ENCODE data around the gene LRRC4C. TPM values are rescaled to one million over a fixed set of nuclear protein-coding genes. Genes with fewer than 3 reads are reported as not detected.

Gene LRRC4C
- total RNA-seq, 1 donor from 2014 or later, result 0.64 TPM

- no peak for DNase-seq
- H3K27ac Mint-ChIP-seq (ENCODE audit: unreplicated experiment), result no peak overlapping the region
- H3K9me3 Mint-ChIP-seq (ENCODE audit: unreplicated experiment), result no peaks in the 10 kb centered on the region
- TF ChIP-seq CTCF (IDR thresholded peaks at IDR 0.05; ENCODE audit: partially characterized antibody, unreplicated experiment), result peak; percentile 39
- no peak overlapping the region for H3K4me3 Mint-ChIP-seq (ENCODE audit: unreplicated experiment)
- no peaks in the 10 kb centered on the region for H3K27me3 Mint-ChIP-seq (ENCODE audit: unreplicated experiment)
- no peaks in the 10 kb centered on the region for H3K36me3 Mint-ChIP-seq (ENCODE audit: unreplicated experiment)
- no peaks in the 10 kb centered on the region for H3K4me1 Mint-ChIP-seq (ENCODE audit: low read depth, unreplicated experiment)
Measured at GRCh38 chr11:40125054-40125453, 1334.4 kb downstream of the LRRC4C start.

GRCh38 chr11:40119661-40120060, 1339.8 kb downstream of the LRRC4C start:
- Mint-ChIP-seq H3K27ac (ENCODE audit: unreplicated experiment) (no peak overlapping the region), H3K36me3 (ENCODE audit: unreplicated experiment) (no peaks in the 10 kb centered on the region), H3K4me3 (ENCODE audit: unreplicated experiment) (no peak overlapping the region), H3K27me3 (ENCODE audit: unreplicated experiment) (peaks cover 2% of the 10 kb centered on the region), H3K4me1 (ENCODE audit: low read depth, unreplicated experiment) (no peaks in the 10 kb centered on the region), H3K9me3 (ENCODE audit: unreplicated experiment) (no peaks in the 10 kb centered on the region)
- no peak for DNase-seq
- TF ChIP-seq CTCF (IDR thresholded peaks at IDR 0.05; ENCODE audit: partially characterized antibody, unreplicated experiment), result no peak

GRCh38 chr11:40118780-40119179, 1340.7 kb downstream of the LRRC4C start:
- H3K4me1 Mint-ChIP-seq (ENCODE audit: low read depth, unreplicated experiment), result no peaks in the 10 kb centered on the region
- TF ChIP-seq CTCF (IDR thresholded peaks at IDR 0.05; ENCODE audit: partially characterized antibody, unreplicated experiment), result no peak
- H3K27me3 Mint-ChIP-seq (ENCODE audit: unreplicated experiment), result peaks cover 2% of the 10 kb centered on the region
- peaks cover 1% of the 10 kb centered on the region for H3K9me3 Mint-ChIP-seq (ENCODE audit: unreplicated experiment)
- H3K4me3 Mint-ChIP-seq (ENCODE audit: unreplicated experiment), result no peak overlapping the region
- no peaks in the 10 kb centered on the region for H3K36me3 Mint-ChIP-seq (ENCODE audit: unreplicated experiment)
- DNase-seq, result no peak
- H3K27ac Mint-ChIP-seq (ENCODE audit: unreplicated experiment), result no peak overlapping the region

- no peak for DNase-seq
- H3K9me3 Mint-ChIP-seq (ENCODE audit: unreplicated experiment), result peaks cover 1% of the 10 kb centered on the region
- H3K4me1 Mint-ChIP-seq (ENCODE audit: low read depth, unreplicated experiment), result no peaks in the 10 kb centered on the region
- no peak overlapping the region for H3K4me3 Mint-ChIP-seq (ENCODE audit: unreplicated experiment)
- no peak overlapping the region for H3K27ac Mint-ChIP-seq (ENCODE audit: unreplicated experiment)
- H3K36me3 Mint-ChIP-seq (ENCODE audit: unreplicated experiment), result no peaks in the 10 kb centered on the region
- TF ChIP-seq CTCF (IDR thresholded peaks at IDR 0.05; ENCODE audit: partially characterized antibody, unreplicated experiment), result no peak
- peaks cover 2% of the 10 kb centered on the region for H3K27me3 Mint-ChIP-seq (ENCODE audit: unreplicated experiment)
Measured at GRCh38 chr11:40118026-40118425, 1341.4 kb downstream of the LRRC4C start.

- no peak for TF ChIP-seq CTCF (IDR thresholded peaks at IDR 0.05; ENCODE audit: partially characterized antibody, unreplicated experiment)
- Mint-ChIP-seq H3K36me3 (ENCODE audit: unreplicated experiment) (no peaks in the 10 kb centered on the region), H3K4me3 (ENCODE audit: unreplicated experiment) (no peak overlapping the region), H3K27ac (ENCODE audit: unreplicated experiment) (no peak overlapping the region), H3K4me1 (ENCODE audit: low read depth, unreplicated experiment) (no peaks in the 10 kb centered on the region), H3K27me3 (ENCODE audit: unreplicated experiment) (no peaks in the 10 kb centered on the region), H3K9me3 (ENCODE audit: unreplicated experiment) (peaks cover 4% of the 10 kb centered on the region)
- DNase-seq, result no peak
Measured at GRCh38 chr11:40104941-40105550, 1354.4 kb downstream of the LRRC4C start.
